Measurements from ENCODE around the gene HSH2D. TPM values are rescaled to one million over a fixed set of nuclear protein-coding genes. Genes with fewer than 3 reads are reported as not detected.
"Not testable (repeated sequence)": the region's sequence is repeated elsewhere in the genome, so short reads cannot be mapped to it uniquely, and the experiment has no call there.

Gene HSH2D
- total RNA-seq, 2 donors from 2014 or later, result 23.9 to 49.8 TPM

GRCh38 chr19:16164222-16164890 lies 20.9 kb downstream of the HSH2D start:
- no peaks in the 10 kb centered on the region for H3K36me3 Mint-ChIP-seq
- H3K9me3 Mint-ChIP-seq, result no peaks in the 10 kb centered on the region
- ATAC-seq, result no peak
- H3K27ac Mint-ChIP-seq, result no peak overlapping the region
- DNase-seq (ENCODE audit: low spot score in 2 of 2), result no peak

GRCh38 chr19:16166417-16166816 lies 22.9 kb downstream of the HSH2D start:
- H3K9me3 Mint-ChIP-seq, result no peaks in the 10 kb centered on the region

GRCh38 chr19:16167055-16167454 lies 23.6 kb downstream of the HSH2D start:
- Mint-ChIP-seq H3K27ac (no peak overlapping the region), H3K9me3 (no peaks in the 10 kb centered on the region), H3K36me3 (no peaks in the 10 kb centered on the region)
- DNase-seq (ENCODE audit: low spot score in 2 of 2) (no peak), ATAC-seq (no peak)

More at GRCh38 chr19:16166417-16166816, 22.9 kb downstream of the HSH2D start:
- DNase-seq (ENCODE audit: low spot score in 2 of 2), result no peak
- Mint-ChIP-seq H3K27ac (no peak overlapping the region), H3K36me3 (no peaks in the 10 kb centered on the region)
- ATAC-seq, result no peak

- no peak for DNase-seq (ENCODE audit: low spot score in 2 of 2)
- Mint-ChIP-seq H3K27ac (no peak overlapping the region), H3K36me3 (no peaks in the 10 kb centered on the region), H3K9me3 (no peaks in the 10 kb centered on the region)
- ATAC-seq, result peak; percentile 24 to 56
These were observed 25.1 kb downstream of the HSH2D start for GRCh38 chr19:16168465-16169081.

GRCh38 chr19:16170134-16170533 lies 26.6 kb downstream of the HSH2D start:
- H3K27ac Mint-ChIP-seq, result no peak overlapping the region
- ATAC-seq, result no peak
- no peaks in the 10 kb centered on the region for H3K9me3 Mint-ChIP-seq

GRCh38 chr19:16175954-16176353 lies 32.5 kb downstream of the HSH2D start:
- Mint-ChIP-seq H3K9me3 (no peaks in the 10 kb centered on the region), H3K27ac (no peak overlapping the region), H3K36me3 (no peaks in the 10 kb centered on the region)
- ATAC-seq (no peak), DNase-seq (ENCODE audit: low spot score in 2 of 2) (no peak)

More at GRCh38 chr19:16170134-16170533, 26.6 kb downstream of the HSH2D start:
- no peaks in the 10 kb centered on the region for H3K36me3 Mint-ChIP-seq
- no peak for DNase-seq (ENCODE audit: low spot score in 2 of 2)

- not testable (repeated sequence) for H3K27ac Mint-ChIP-seq; ATAC-seq; H3K9me3 Mint-ChIP-seq; DNase-seq (ENCODE audit: low spot score in 2 of 2); H3K36me3 Mint-ChIP-seq
These were observed 35.4 kb downstream of the HSH2D start for GRCh38 chr19:16178866-16179265.

GRCh38 chr19:16180611-16181010 lies 37.1 kb downstream of the HSH2D start:
- ATAC-seq (no peak), DNase-seq (ENCODE audit: low spot score in 2 of 2) (no peak)

GRCh38 chr19:16184665-16185122 lies 41.2 kb downstream of the HSH2D start:
- Mint-ChIP-seq H3K27ac (peak overlapping the region in 1 of 2 donors; percentile 97), H3K36me3 (peaks cover 6 to 12% of the 10 kb centered on the region in 2 donors), H3K9me3 (no peaks in the 10 kb centered on the region)
- DNase-seq (ENCODE audit: low spot score in 2 of 2) (no peak), ATAC-seq (no peak)

More at GRCh38 chr19:16180611-16181010, 37.1 kb downstream of the HSH2D start:
- H3K27ac Mint-ChIP-seq, result no peak overlapping the region
- peaks cover 5 to 6% of the 10 kb centered on the region in 2 donors for H3K36me3 Mint-ChIP-seq
- no peaks in the 10 kb centered on the region for H3K9me3 Mint-ChIP-seq

GRCh38 chr19:16185123-16185767 lies 41.8 kb downstream of the HSH2D start, which contains the start of gene FAM32A:
FAM32A (plus strand) TSS chr19:16185410; CDS start chr19:16185443, 33 bp downstream.
- Mint-ChIP-seq H3K9me3 (no peaks in the 10 kb centered on the region), H3K36me3 (peaks cover 6 to 12% of the 10 kb centered on the region in 2 donors), H3K27ac (peak within 1 kb of the TSS; percentile 97 to 99)
- peak; percentile 95 to 97 for ATAC-seq
- peak; percentile 98 to 99 for DNase-seq (ENCODE audit: low spot score in 2 of 2)

GRCh38 chr19:16185768-16186123 lies 42.3 kb downstream of the HSH2D start:
- no peaks in the 10 kb centered on the region for H3K9me3 Mint-ChIP-seq
- peak; percentile 30 to 31 for ATAC-seq

GRCh38 chr19:16188521-16188920 lies 45.0 kb downstream of the HSH2D start:
- Mint-ChIP-seq H3K27ac (peak overlapping the region; percentile 57 to 92), H3K36me3 (peaks cover 6 to 12% of the 10 kb centered on the region in 2 donors), H3K9me3 (no peaks in the 10 kb centered on the region)
- no peak for ATAC-seq
- DNase-seq (ENCODE audit: low spot score in 2 of 2), result no peak

More at GRCh38 chr19:16185768-16186123, 42.3 kb downstream of the HSH2D start:
- H3K27ac Mint-ChIP-seq, result peak overlapping the region; percentile 97 to 99
- H3K36me3 Mint-ChIP-seq, result peaks cover 6 to 12% of the 10 kb centered on the region in 2 donors
- peak in 1 of 2 donors; percentile 42 for DNase-seq (ENCODE audit: low spot score in 2 of 2)

GRCh38 chr19:16190198-16190597 lies 46.7 kb downstream of the HSH2D start:
- Mint-ChIP-seq H3K36me3 (peaks cover 4 to 10% of the 10 kb centered on the region in 2 donors), H3K9me3 (no peaks in the 10 kb centered on the region), H3K27ac (no peak overlapping the region)
- ATAC-seq (no peak), DNase-seq (ENCODE audit: low spot score in 2 of 2) (no peak)

GRCh38 chr19:16190736-16191135 lies 47.3 kb downstream of the HSH2D start:
- Mint-ChIP-seq H3K36me3 (peaks cover 0 to 6% of the 10 kb centered on the region in 2 donors), H3K27ac (no peak overlapping the region), H3K9me3 (no peaks in the 10 kb centered on the region)
- DNase-seq (ENCODE audit: low spot score in 2 of 2) (peak in 1 of 2 donors; percentile 18), ATAC-seq (no peak)

GRCh38 chr19:16191216-16191908 lies 47.9 kb downstream of the HSH2D start:
- DNase-seq (ENCODE audit: low spot score in 2 of 2) (peak in 1 of 2 donors; percentile 51), ATAC-seq (no peak)
- Mint-ChIP-seq H3K27ac (peak overlapping the region in 1 of 2 donors; percentile 76), H3K9me3 (no peaks in the 10 kb centered on the region), H3K36me3 (peaks cover 0 to 5% of the 10 kb centered on the region in 2 donors)

- H3K27ac Mint-ChIP-seq, result no peak overlapping the region
- no peak for ATAC-seq
- no peak for DNase-seq (ENCODE audit: low spot score in 2 of 2)
- no peaks in the 10 kb centered on the region for H3K9me3 Mint-ChIP-seq
- H3K36me3 Mint-ChIP-seq, result peaks cover 0 to 5% of the 10 kb centered on the region in 2 donors
These were observed 50.0 kb downstream of the HSH2D start for GRCh38 chr19:16193466-16193865.

Measured in activated naive CD4-positive, alpha-beta T cell treated with anti-CD3 and anti-CD28 coated beads, Interleukin-2, amount 50 U/mL, for 72 hours (primary cell).